ENCODE data around the gene CWF19L1.

- TF ChIP-seq, protein P1, sequence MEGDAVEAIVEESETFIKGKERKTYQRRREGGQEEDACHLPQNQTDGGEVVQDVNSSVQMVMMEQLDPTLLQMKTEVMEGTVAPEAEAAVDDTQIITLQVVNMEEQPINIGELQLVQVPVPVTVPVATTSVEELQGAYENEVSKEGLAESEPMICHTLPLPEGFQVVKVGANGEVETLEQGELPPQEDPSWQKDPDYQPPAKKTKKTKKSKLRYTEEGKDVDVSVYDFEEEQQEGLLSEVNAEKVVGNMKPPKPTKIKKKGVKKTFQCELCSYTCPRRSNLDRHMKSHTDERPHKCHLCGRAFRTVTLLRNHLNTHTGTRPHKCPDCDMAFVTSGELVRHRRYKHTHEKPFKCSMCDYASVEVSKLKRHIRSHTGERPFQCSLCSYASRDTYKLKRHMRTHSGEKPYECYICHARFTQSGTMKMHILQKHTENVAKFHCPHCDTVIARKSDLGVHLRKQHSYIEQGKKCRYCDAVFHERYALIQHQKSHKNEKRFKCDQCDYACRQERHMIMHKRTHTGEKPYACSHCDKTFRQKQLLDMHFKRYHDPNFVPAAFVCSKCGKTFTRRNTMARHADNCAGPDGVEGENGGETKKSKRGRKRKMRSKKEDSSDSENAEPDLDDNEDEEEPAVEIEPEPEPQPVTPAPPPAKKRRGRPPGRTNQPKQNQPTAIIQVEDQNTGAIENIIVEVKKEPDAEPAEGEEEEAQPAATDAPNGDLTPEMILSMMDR (IDR thresholded peaks at IDR 0.05): no peak
- TF ChIP-seq POLR2A (IDR thresholded peaks at IDR 0.05) (no peak), POLR2AphosphoS5 (IDR thresholded peaks at IDR 0.05) (no peak), EP300 (IDR thresholded peaks at IDR 0.05) (no peak)
Measured at GRCh38 chr10:100201549-100201948, 65.9 kb downstream of the CWF19L1 start.

Data from sigmoid colon (tissue), 4 donors.